Prostate gland (tissue), 2 donors: ENCODE results near the gene KCTD8. TPM values are rescaled to one million over a fixed set of nuclear protein-coding genes. Genes with fewer than 3 reads are reported as not detected.

Experiments
- DNase-seq: peaks from one replicate; pipeline ENCODE4 v3.0.0-alpha.2; 2019; ENCODE audit warnings: low spot score
- H3K27ac ChIP-seq, 2 donors: fragments of 200-600 bp; sonication (generic); 2 replicates each; pipeline ENCODE4 v1.5.1; 2017 to 2019
- H3K27me3 ChIP-seq: fragments of 200-600 bp; sonication (generic); replicated peaks from 2 replicates; pipeline ENCODE4 v1.5.1; 2019; ENCODE audit not compliant: insufficient read depth
- H3K36me3 ChIP-seq, 2 donors: fragments of 200-600 bp; sonication (generic); 1 replicate in 1 of 2; 2 replicates in 1 of 2; pipeline versions ENCODE4 v1.5.1 to v1.8.1; 2017 to 2019
- H3K4me1 ChIP-seq: fragments of 200-600 bp; sonication (generic); replicated peaks from 2 replicates; pipeline ENCODE4 v1.5.1; 2019
- H3K4me3 ChIP-seq, 2 donors: fragments of 200-600 bp; sonication (generic); 2 replicates each; pipeline ENCODE4 v1.5.1; 2017 to 2019
- H3K9me3 ChIP-seq: fragments of 200-600 bp; sonication (generic); 2 replicates; pipeline ENCODE4 v1.5.1; 2017
- POLR2A ChIP-seq: fragments of 450-650 bp; IDR thresholded peaks from one replicate; pipeline ENCODE4 v1.6.1; 2016; ENCODE audit warnings: antibody characterized with exemption, mild to moderate bottlenecking
- POLR2AphosphoS5 ChIP-seq: sonication (generic); formaldehyde crosslinking; IDR thresholded peaks from one replicate; pipeline ENCODE4 v1.6.1; 2017; ENCODE audit warnings: antibody characterized with exemption
- WGBS: methylation state at CpG from one replicate; pipeline ENCODE4 v1.1.5; 2018; 5-methylcytosine and 5-hydroxymethylcytosine counted together
- intact Hi-C: fragments of 100-400 bp; cut with DNase I; formaldehyde crosslinking; loops from one replicate; pipeline ENCODE4 v1.14.2; 2022
- total RNA-seq, 2 donors: library from RNA; depleted of rRNA; stranded (reverse); fragments of >200 nt; gene quantifications; one replicate each; pipeline ENCODE4 v1.1.0, GENCODE V29; 2016
- TF ChIP-seq, protein P1 (sequence below), 4 experiments: fragments of 200-600 bp in 2 of 4; fragments of 450-650 bp in 2 of 4; sonication (generic) in 2 of 4; IDR thresholded peaks; 1 replicate in 3 of 4; 2 replicates in 1 of 4; pipeline ENCODE4 v1.5.1; 2016 to 2019; ENCODE audit warnings: antibody characterized with exemption in 4 of 4, mild to moderate bottlenecking in 2 of 4, moderate library complexity in 2 of 4

The KCTD8 gene
- total RNA-seq, 2 donors from 2014 or later: 0.46 to 1.9 TPM

DNA sequence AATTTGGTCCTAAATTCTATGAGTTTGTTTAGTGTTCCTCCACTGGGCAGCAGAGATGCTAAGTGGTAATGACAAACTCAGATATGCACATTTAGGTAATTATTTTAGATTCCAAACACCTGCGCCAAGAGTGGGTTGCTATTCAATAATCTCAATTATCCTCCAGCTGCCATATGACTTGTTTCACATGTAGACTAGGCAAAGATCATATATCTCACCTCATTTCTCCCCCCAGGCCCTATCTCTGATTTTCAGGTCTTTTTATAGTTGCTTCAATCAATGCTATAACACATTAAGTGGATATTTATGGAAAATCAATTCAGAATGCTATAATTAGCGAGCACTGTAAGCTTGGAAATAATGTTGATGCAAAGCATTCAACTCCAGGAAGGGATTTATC lies 217.6 kb downstream of the KCTD8 start:
- 87% methylated on average over 2 of the region's 2 CpGs for WGBS
- Histone ChIP-seq H3K9me3 (no peaks in the 10 kb centered on the region), H3K27me3 (no peaks in the 10 kb centered on the region), H3K4me3 (no peak overlapping the region), H3K36me3 (no peaks in the 10 kb centered on the region), H3K27ac (no peak overlapping the region), H3K4me1 (no peaks in the 10 kb centered on the region)
- intact Hi-C loops: no loop called here
- no peak for DNase-seq
- TF ChIP-seq POLR2AphosphoS5 (no peak), POLR2A (no peak)
- TF ChIP-seq, protein P1, sequence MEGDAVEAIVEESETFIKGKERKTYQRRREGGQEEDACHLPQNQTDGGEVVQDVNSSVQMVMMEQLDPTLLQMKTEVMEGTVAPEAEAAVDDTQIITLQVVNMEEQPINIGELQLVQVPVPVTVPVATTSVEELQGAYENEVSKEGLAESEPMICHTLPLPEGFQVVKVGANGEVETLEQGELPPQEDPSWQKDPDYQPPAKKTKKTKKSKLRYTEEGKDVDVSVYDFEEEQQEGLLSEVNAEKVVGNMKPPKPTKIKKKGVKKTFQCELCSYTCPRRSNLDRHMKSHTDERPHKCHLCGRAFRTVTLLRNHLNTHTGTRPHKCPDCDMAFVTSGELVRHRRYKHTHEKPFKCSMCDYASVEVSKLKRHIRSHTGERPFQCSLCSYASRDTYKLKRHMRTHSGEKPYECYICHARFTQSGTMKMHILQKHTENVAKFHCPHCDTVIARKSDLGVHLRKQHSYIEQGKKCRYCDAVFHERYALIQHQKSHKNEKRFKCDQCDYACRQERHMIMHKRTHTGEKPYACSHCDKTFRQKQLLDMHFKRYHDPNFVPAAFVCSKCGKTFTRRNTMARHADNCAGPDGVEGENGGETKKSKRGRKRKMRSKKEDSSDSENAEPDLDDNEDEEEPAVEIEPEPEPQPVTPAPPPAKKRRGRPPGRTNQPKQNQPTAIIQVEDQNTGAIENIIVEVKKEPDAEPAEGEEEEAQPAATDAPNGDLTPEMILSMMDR (IDR thresholded peaks at IDR 0.05): no peak

DNA sequence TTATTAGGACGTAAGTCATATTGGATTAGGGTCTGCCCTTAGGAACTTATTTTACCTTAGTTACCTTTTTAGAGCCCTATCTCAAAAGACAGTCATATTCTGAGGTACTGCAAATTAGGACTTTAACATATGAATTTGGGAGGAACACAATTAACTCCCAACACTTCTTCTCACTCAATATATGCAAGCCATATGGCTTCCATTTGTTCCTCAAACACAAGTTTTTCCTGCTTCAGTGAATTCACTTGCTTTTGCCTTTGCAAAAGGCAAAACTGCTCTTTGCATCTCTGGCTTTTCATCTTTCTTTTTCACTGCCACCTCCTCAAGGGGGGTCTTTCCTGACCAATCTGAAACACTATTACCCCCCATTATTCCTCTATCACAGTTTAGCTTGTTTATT lies 220.3 kb downstream of the KCTD8 start:
- intact Hi-C loops: no loop called here
- 85% methylated on average over 1 of the region's 1 CpG for WGBS
- no peaks in the 10 kb centered on the region for H3K9me3 ChIP-seq
- TF ChIP-seq POLR2AphosphoS5 (no peak), POLR2A (no peak)
- TF ChIP-seq, protein P1 (IDR thresholded peaks at IDR 0.05): no peak
- H3K4me1 ChIP-seq: no peaks in the 10 kb centered on the region
- H3K36me3 ChIP-seq: no peaks in the 10 kb centered on the region
- DNase-seq: no peak
- no peak overlapping the region for H3K27ac ChIP-seq
- no peak overlapping the region for H3K4me3 ChIP-seq
- no peaks in the 10 kb centered on the region for H3K27me3 ChIP-seq

DNA sequence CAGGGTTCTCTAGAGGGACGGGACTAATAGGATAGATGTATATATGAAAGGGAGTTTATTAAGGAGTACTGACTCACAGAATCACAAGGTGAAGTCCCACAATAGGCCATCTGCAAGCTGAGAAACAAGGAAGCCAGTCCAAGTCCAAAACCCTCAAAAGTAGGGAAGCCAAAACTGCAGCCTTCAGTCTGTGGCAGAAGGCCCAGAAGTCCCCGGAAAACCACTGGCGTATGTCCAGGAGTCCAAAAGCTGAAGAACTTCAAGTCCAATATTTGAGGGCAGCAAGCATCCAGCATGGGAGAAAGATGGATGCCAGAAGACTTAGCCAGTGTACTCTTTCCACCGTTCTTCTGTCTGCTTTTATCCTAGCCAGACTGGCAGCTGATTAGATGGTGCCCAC lies 227.2 kb downstream of the KCTD8 start:
- H3K27ac ChIP-seq: no peak overlapping the region
- H3K27me3 ChIP-seq: no peaks in the 10 kb centered on the region

DNA sequence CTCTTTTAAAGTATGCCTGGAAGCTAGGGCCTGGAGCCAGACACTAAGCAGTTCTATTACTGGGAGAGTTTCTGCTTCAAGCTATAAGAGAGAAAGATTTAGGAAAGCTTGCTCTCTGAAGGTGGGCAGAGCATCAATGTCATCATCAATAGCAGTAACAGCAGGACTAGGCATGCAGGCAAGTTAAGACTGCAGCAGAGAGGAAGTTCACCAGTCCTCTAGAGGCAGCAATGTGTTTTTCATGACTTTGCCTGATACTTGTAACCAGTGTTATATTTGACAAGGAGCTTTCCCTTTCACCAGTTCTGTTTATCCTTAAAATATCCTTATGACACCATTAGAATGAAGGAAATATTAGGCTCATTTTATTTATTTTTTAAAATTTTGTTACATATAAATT lies 237.9 kb downstream of the KCTD8 start:
- DNase-seq: no peak
- no peaks in the 10 kb centered on the region for H3K27me3 ChIP-seq
- H3K4me3 ChIP-seq: no peak overlapping the region
- TF ChIP-seq POLR2A: no peak
- intact Hi-C loops: no loop called here
- no peaks in the 10 kb centered on the region for H3K36me3 ChIP-seq
- no peaks in the 10 kb centered on the region for H3K4me1 ChIP-seq
- no peaks in the 10 kb centered on the region for H3K9me3 ChIP-seq
- H3K27ac ChIP-seq: no peak overlapping the region

More for the DNA sequence above, 227.2 kb downstream of the KCTD8 start:
- TF ChIP-seq, protein P1 (IDR thresholded peaks at IDR 0.05): no peak
- TF ChIP-seq POLR2AphosphoS5: no peak
- TF ChIP-seq POLR2A: no peak
- intact Hi-C loops: no loop called here
- H3K4me1 ChIP-seq: no peaks in the 10 kb centered on the region
- no peaks in the 10 kb centered on the region for H3K9me3 ChIP-seq
- WGBS: 90% methylated on average over 4 of the region's 4 CpGs
- H3K4me3 ChIP-seq: no peak overlapping the region
- H3K36me3 ChIP-seq: no peaks in the 10 kb centered on the region
- DNase-seq: no peak

DNA sequence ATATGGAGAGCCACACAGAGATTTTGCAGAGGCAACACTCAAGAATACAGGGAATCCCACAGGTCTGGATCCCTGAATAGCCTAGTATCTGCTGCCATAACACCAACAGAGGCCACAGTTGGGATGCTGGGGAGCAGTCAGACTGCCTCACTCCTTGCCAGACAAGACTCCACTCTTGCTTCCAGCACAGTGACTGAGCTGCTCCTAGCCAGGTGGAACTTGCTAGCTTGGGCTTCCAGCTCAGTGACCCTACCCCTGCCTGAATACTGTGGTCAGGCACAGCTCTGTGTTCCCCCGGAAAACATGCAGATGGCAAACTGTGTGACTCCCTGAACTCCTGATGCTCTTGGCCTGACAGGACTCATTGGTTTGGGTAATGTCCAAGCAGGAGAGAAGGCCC lies 251.8 kb downstream of the KCTD8 start:
- H3K9me3 ChIP-seq: no peaks in the 10 kb centered on the region
- intact Hi-C loops: no loop called here
- H3K27me3 ChIP-seq: no peaks in the 10 kb centered on the region
- H3K36me3 ChIP-seq: no peaks in the 10 kb centered on the region
- H3K4me1 ChIP-seq: no peaks in the 10 kb centered on the region
- H3K4me3 ChIP-seq: no peak overlapping the region
- WGBS: 83% methylated on average over 1 of the region's 1 CpG
- no peak for DNase-seq
- no peak overlapping the region for H3K27ac ChIP-seq
- TF ChIP-seq POLR2A (no peak), POLR2AphosphoS5 (no peak)
- TF ChIP-seq, protein P1 (IDR thresholded peaks at IDR 0.05): no peak
